ENCODE data around the gene ARHGAP10. TPM values are rescaled to one million over a fixed set of nuclear protein-coding genes. Genes with fewer than 3 reads are reported as not detected.
"Not testable (repeated sequence)": the region's sequence is repeated elsewhere in the genome, so short reads cannot be mapped to it uniquely, and the experiment has no call there.

Gene ARHGAP10
- total RNA-seq, 1 donor: 4.8 TPM

GRCh38 chr4:147885216-147885615, 153.3 kb downstream of the ARHGAP10 start:
- not testable (repeated sequence) for DNase-seq (ENCODE audit: low read depth in 2 of 3, low spot score in 2 of 3)

- no peak for DNase-seq (ENCODE audit: low read depth in 2 of 3, low spot score in 2 of 3)
Observed at GRCh38 chr4:147891476-147892115, 159.7 kb downstream of the ARHGAP10 start.

- DNase-seq (ENCODE audit: low read depth in 2 of 3, low spot score in 2 of 3): no peak
Observed at GRCh38 chr4:147899512-147899911, 167.6 kb downstream of the ARHGAP10 start.

- no peak for DNase-seq (ENCODE audit: low read depth in 2 of 3, low spot score in 2 of 3)
Observed at GRCh38 chr4:147901388-147901787, 169.5 kb downstream of the ARHGAP10 start.

- DNase-seq (ENCODE audit: low read depth in 2 of 3, low spot score in 2 of 3): no peak
Observed at GRCh38 chr4:147901916-147902315, 170.0 kb downstream of the ARHGAP10 start.

GRCh38 chr4:147909225-147909624, 177.3 kb downstream of the ARHGAP10 start:
- no peak for DNase-seq (ENCODE audit: low read depth in 2 of 3, low spot score in 2 of 3)

- no peak for DNase-seq (ENCODE audit: low read depth in 2 of 3, low spot score in 2 of 3)
Observed at GRCh38 chr4:147910315-147910714, 178.4 kb downstream of the ARHGAP10 start.

GRCh38 chr4:147912106-147912505, 180.2 kb downstream of the ARHGAP10 start:
- DNase-seq (ENCODE audit: low read depth in 2 of 3, low spot score in 2 of 3): not testable (repeated sequence)

- DNase-seq (ENCODE audit: low read depth in 2 of 3, low spot score in 2 of 3): no peak
Observed at GRCh38 chr4:147913137-147913536, 181.2 kb downstream of the ARHGAP10 start.

GRCh38 chr4:147916351-147916750, 184.5 kb downstream of the ARHGAP10 start:
- DNase-seq (ENCODE audit: low read depth in 2 of 3, low spot score in 2 of 3): no peak

- DNase-seq (ENCODE audit: low read depth in 2 of 3, low spot score in 2 of 3): no peak
Observed at GRCh38 chr4:147923381-147923780, 191.5 kb downstream of the ARHGAP10 start.

GRCh38 chr4:147923854-147924253, 192.0 kb downstream of the ARHGAP10 start:
- DNase-seq (ENCODE audit: low read depth in 2 of 3, low spot score in 2 of 3): no peak

GRCh38 chr4:147924604-147925412, 192.9 kb downstream of the ARHGAP10 start:
- peak in 2 of 3 donors; percentile 7 to 36 for DNase-seq (ENCODE audit: low read depth in 2 of 3, low spot score in 2 of 3)

GRCh38 chr4:147927377-147928137, 195.7 kb downstream of the ARHGAP10 start:
- no peak for DNase-seq (ENCODE audit: low read depth in 2 of 3, low spot score in 2 of 3)

- DNase-seq (ENCODE audit: low read depth in 2 of 3, low spot score in 2 of 3): no peak
Observed at GRCh38 chr4:147928400-147928799, 196.5 kb downstream of the ARHGAP10 start.

GRCh38 chr4:147929746-147930145, 197.9 kb downstream of the ARHGAP10 start:
- DNase-seq (ENCODE audit: low read depth in 2 of 3, low spot score in 2 of 3): no peak

GRCh38 chr4:147933316-147933715, 201.4 kb downstream of the ARHGAP10 start:
- peak in 1 of 3 donors; percentile 7 for DNase-seq (ENCODE audit: low read depth in 2 of 3, low spot score in 2 of 3)

- DNase-seq (ENCODE audit: low read depth in 2 of 3, low spot score in 2 of 3): no peak
Observed at GRCh38 chr4:147933779-147934178, 201.9 kb downstream of the ARHGAP10 start.

- DNase-seq (ENCODE audit: low read depth in 2 of 3, low spot score in 2 of 3): no peak
Observed at GRCh38 chr4:147938496-147938895, 206.6 kb downstream of the ARHGAP10 start.

- peak in 1 of 3 donors; percentile 6 for DNase-seq (ENCODE audit: low read depth in 2 of 3, low spot score in 2 of 3)
Observed at GRCh38 chr4:147940171-147940570, 208.3 kb downstream of the ARHGAP10 start.

- DNase-seq (ENCODE audit: low read depth in 2 of 3, low spot score in 2 of 3): no peak
Observed at GRCh38 chr4:147941373-147941772, 209.5 kb downstream of the ARHGAP10 start.

Data from hematopoietic multipotent progenitor cell (in vitro differentiated cells).